Neural cell (in vitro differentiated cells): Measurements from ENCODE around the gene S100Z.
"Not testable (repeated sequence)": the region's sequence is repeated elsewhere in the genome, so short reads cannot be mapped to it uniquely, and the experiment has no call there.

Experiments used
- CTCF ChIP-seq: fragments of 450-650 bp; IDR thresholded peaks from 2 replicates; pipeline ENCODE4 v1.5.1; 2014; ENCODE audit warnings: antibody characterized with exemption, mild to moderate bottlenecking, moderate library complexity; ENCODE audit not compliant: poor library complexity, severe bottlenecking
- EP300 ChIP-seq: fragments of 450-650 bp; conservative IDR thresholded peaks from 2 replicates; pipeline ENCODE4 v1.6.1; 2014; ENCODE audit warnings: antibody characterized with exemption, mild to moderate bottlenecking, moderate library complexity; ENCODE audit not compliant: poor library complexity, severe bottlenecking

DNA sequence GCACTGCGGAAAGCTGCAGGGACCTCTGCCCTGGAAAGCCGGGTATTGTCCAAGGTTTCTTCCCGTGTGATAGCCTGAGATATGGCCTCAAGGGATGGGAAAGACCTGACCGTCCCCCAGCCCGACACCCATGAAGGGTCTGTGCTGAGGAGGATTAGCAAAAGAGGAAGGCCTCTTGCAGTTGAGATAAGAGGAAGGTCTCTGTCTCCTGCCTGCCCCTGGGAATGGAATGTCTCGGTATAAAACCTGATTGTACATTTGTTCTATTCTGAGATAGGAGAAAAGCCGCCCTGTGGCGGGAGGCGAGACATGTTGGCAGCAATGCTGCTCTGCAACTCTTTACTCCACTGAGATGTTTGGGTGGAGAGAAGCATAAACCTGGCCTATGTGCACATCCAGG lies 95.4 kb downstream of the S100Z start:
- TF ChIP-seq EP300, CTCF: not testable (repeated sequence)
